Measurements from ENCODE around the gene DLG1. TPM values are rescaled to one million over a fixed set of nuclear protein-coding genes. Genes with fewer than 3 reads are reported as not detected.
"Not testable (repeated sequence)": the region's sequence is repeated elsewhere in the genome, so short reads cannot be mapped to it uniquely, and the experiment has no call there.

The DLG1 gene
- total RNA-seq, 1 donor: 48.0 TPM

- Histone ChIP-seq H3K4me3 (ENCODE audit: low read length) (no peak overlapping the region), H3K4me1 (ENCODE audit: insufficient read depth, low read length) (no peaks in the 10 kb centered on the region), H3K9me3 (ENCODE audit: low read depth, low read length) (no peaks in the 10 kb centered on the region), H3K27me3 (ENCODE audit: insufficient read depth, low read length) (no peaks in the 10 kb centered on the region)
These were observed 215.5 kb downstream of the DLG1 start for GRCh38 chr3:197082871-197083270.

- Histone ChIP-seq H3K4me3 (ENCODE audit: low read length) (no peak overlapping the region), H3K4me1 (ENCODE audit: insufficient read depth, low read length) (no peaks in the 10 kb centered on the region), H3K9me3 (ENCODE audit: low read depth, low read length) (no peaks in the 10 kb centered on the region), H3K27me3 (ENCODE audit: insufficient read depth, low read length) (no peaks in the 10 kb centered on the region)
These were observed 218.1 kb downstream of the DLG1 start for GRCh38 chr3:197080344-197080743.

DNA sequence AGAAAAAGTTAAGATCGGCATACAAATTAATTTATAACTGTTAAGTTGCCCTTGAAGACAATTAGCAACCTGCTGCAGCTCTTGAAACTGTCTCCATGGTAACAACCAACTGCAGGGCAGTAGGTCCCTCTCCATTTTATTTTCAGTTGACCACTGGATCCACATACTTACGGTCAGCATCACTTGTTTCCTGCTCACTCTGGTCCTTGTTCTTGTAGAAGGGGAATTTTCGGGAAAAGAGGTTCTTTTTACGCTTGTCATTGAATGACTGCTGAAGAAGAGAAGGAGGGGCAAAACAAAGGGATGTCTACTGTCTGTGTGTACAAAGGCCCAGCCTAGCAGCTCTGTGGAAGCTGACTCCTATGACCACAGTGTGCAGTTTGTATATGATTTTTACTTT is 222.0 kb downstream of the DLG1 start:
- Histone ChIP-seq H3K4me1 (ENCODE audit: insufficient read depth, low read length) (no peaks in the 10 kb centered on the region), H3K9me3 (ENCODE audit: low read depth, low read length) (no peaks in the 10 kb centered on the region), H3K4me3 (ENCODE audit: low read length) (no peak overlapping the region), H3K27me3 (ENCODE audit: insufficient read depth, low read length) (no peaks in the 10 kb centered on the region)

DNA sequence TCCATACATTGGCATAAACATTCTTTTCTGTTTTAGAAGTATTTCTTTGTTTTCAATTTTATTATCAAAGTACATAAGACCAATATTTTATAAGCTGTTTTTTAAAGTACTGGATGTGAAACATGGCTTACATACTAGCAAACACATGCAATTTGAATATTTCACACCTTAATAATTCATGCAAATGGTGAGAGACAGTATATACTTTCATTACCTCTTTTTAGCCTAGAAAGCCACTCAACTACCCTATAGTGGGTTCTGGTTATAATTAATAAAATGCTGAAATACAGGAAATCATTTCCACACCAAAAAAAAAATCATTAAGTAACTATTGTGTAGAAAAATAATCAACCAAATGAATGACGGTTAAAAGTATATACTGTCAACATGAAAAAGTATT is 230.3 kb downstream of the DLG1 start:
- Histone ChIP-seq H3K9me3 (ENCODE audit: low read depth, low read length) (no peaks in the 10 kb centered on the region), H3K4me3 (ENCODE audit: low read length) (no peak overlapping the region), H3K27me3 (ENCODE audit: insufficient read depth, low read length) (no peaks in the 10 kb centered on the region), H3K4me1 (ENCODE audit: insufficient read depth, low read length) (no peaks in the 10 kb centered on the region)

DNA sequence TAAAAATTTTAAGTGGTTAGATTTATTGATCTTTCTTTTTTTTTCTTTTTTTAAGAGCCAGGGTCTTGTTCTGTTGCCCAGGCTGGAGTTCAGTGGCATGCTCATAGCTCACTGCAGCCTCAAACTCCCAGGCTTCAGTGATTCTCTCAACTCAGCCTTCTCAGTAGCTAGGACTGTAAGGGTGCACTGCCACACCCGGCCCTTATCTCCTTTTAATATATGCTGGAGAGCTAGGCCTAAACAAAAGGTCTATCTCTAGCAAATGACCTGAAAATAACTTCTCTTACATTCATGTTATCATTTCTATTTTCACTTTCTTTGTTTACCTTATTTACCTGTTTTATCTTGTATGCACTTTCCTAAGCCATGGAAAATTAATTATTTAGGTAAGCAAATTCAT is 233.6 kb downstream of the DLG1 start:
- no peaks in the 10 kb centered on the region for H3K9me3 ChIP-seq (ENCODE audit: low read depth, low read length)
- H3K27me3 ChIP-seq (ENCODE audit: insufficient read depth, low read length): no peaks in the 10 kb centered on the region
- H3K4me3 ChIP-seq (ENCODE audit: low read length): no peak overlapping the region
- H3K4me1 ChIP-seq (ENCODE audit: insufficient read depth, low read length): no peaks in the 10 kb centered on the region

DNA sequence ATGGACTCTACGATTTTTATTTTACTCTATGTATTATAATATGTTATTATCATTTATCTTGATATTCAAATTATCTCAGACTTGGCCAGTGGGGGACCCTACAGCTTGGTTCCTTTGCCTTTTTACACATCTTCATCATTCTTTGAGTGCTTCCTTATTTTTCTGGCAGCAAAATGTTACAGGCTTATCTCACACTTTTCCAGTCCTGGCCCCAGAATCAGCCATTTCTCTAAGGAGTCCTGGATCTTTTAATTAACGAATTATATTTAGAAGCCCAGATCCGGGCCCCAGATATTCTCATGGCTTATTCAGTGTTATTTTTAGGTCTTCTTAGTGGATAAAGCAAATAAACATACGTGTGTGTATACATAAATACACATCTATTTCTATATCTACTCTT is 236.0 kb downstream of the DLG1 start:
- H3K27me3 ChIP-seq (ENCODE audit: insufficient read depth, low read length): no peaks in the 10 kb centered on the region
- no peaks in the 10 kb centered on the region for H3K9me3 ChIP-seq (ENCODE audit: low read depth, low read length)
- no peaks in the 10 kb centered on the region for H3K4me1 ChIP-seq (ENCODE audit: insufficient read depth, low read length)
- no peak overlapping the region for H3K4me3 ChIP-seq (ENCODE audit: low read length)

- not testable (repeated sequence) for H3K4me1 ChIP-seq (ENCODE audit: insufficient read depth, low read length); H3K4me3 ChIP-seq (ENCODE audit: low read length); H3K27me3 ChIP-seq (ENCODE audit: insufficient read depth, low read length); H3K9me3 ChIP-seq (ENCODE audit: low read depth, low read length)
These were observed 246.8 kb downstream of the DLG1 start for GRCh38 chr3:197051637-197052036.

- H3K4me3 ChIP-seq (ENCODE audit: low read length): no peak overlapping the region
- no peaks in the 10 kb centered on the region for H3K4me1 ChIP-seq (ENCODE audit: insufficient read depth, low read length)
- H3K9me3 ChIP-seq (ENCODE audit: low read depth, low read length): no peaks in the 10 kb centered on the region
- H3K27me3 ChIP-seq (ENCODE audit: insufficient read depth, low read length): no peaks in the 10 kb centered on the region
These were observed 247.9 kb downstream of the DLG1 start for GRCh38 chr3:197050511-197050910.

DNA sequence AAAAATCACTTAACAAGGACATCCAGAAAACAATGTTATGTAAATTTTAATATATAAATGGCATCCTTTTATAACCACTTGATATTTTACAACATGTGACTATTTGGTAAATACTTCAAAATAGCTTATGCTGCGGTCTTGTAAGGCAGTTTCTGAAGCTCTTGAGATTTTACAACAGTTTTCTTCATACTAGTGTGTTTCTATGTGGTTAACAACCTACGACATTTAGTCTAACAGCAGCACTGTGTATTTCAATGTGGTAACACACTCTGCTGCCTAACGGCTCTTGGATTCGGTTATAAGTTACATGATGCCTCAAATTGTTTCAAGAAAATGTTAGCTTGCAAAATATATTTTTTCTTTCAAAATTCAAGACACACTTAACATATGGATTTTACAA is 255.9 kb downstream of the DLG1 start:
- Histone ChIP-seq H3K27me3 (ENCODE audit: insufficient read depth, low read length) (no peaks in the 10 kb centered on the region), H3K4me3 (ENCODE audit: low read length) (no peak overlapping the region), H3K4me1 (ENCODE audit: insufficient read depth, low read length) (no peaks in the 10 kb centered on the region), H3K9me3 (ENCODE audit: low read depth, low read length) (no peaks in the 10 kb centered on the region)

DNA sequence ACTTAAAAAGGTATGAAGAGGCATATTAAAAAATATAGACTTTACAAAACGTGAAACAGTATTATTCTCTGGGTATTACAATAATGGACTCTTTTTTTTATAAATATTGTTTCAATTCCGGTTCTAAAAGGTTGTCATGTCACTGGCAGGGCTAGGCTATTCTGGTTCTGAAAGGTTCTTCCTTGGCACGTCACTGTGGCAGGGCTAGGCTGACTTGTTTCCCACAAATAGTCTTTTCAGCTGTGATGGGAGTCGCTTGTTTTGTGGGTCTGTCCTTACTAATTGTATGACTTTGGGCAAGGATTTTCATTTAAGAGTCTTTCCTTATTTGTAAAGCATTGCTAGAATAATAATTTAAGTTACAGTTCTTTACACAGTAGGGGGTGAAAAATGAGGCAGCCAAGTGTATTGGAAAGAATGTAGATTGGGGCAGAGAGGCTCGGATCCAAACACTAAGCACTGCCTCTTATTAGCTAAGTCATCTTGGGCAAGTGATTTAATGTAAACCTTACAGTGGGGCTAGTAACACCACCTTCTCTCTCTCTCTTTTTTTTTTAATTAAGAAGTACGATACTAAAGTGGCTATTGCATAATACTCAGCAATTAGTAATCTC is 256.4 kb downstream of the DLG1 start:
- no peak overlapping the region for H3K4me3 ChIP-seq (ENCODE audit: low read length)
- H3K27me3 ChIP-seq (ENCODE audit: insufficient read depth, low read length): no peaks in the 10 kb centered on the region
- H3K9me3 ChIP-seq (ENCODE audit: low read depth, low read length): no peaks in the 10 kb centered on the region
- no peaks in the 10 kb centered on the region for H3K4me1 ChIP-seq (ENCODE audit: insufficient read depth, low read length)

- Histone ChIP-seq H3K9me3 (ENCODE audit: low read depth, low read length) (no peaks in the 10 kb centered on the region), H3K4me1 (ENCODE audit: insufficient read depth, low read length) (no peaks in the 10 kb centered on the region), H3K27me3 (ENCODE audit: insufficient read depth, low read length) (peaks cover under 1% of the 10 kb centered on the region), H3K4me3 (ENCODE audit: low read length) (no peak overlapping the region)
These were observed 257.8 kb downstream of the DLG1 start for GRCh38 chr3:197040658-197041057.

- H3K4me3 ChIP-seq (ENCODE audit: low read length): no peak overlapping the region
- H3K27me3 ChIP-seq (ENCODE audit: insufficient read depth, low read length): peaks cover 10% of the 10 kb centered on the region
- H3K9me3 ChIP-seq (ENCODE audit: low read depth, low read length): no peaks in the 10 kb centered on the region
- no peaks in the 10 kb centered on the region for H3K4me1 ChIP-seq (ENCODE audit: insufficient read depth, low read length)
These were observed 259.5 kb downstream of the DLG1 start for GRCh38 chr3:197038679-197039462.

- peaks cover 16% of the 10 kb centered on the region for H3K4me1 ChIP-seq (ENCODE audit: insufficient read depth, low read length)
- no peaks in the 10 kb centered on the region for H3K9me3 ChIP-seq (ENCODE audit: low read depth, low read length)
- H3K27me3 ChIP-seq (ENCODE audit: insufficient read depth, low read length): peaks cover 10% of the 10 kb centered on the region
- no peak overlapping the region for H3K4me3 ChIP-seq (ENCODE audit: low read length)
These were observed 262.8 kb downstream of the DLG1 start for GRCh38 chr3:197035577-197035976.

- not testable (repeated sequence) for H3K9me3 ChIP-seq (ENCODE audit: low read depth, low read length); H3K27me3 ChIP-seq (ENCODE audit: insufficient read depth, low read length); H3K4me3 ChIP-seq (ENCODE audit: low read length)
- H3K4me1 ChIP-seq (ENCODE audit: insufficient read depth, low read length): peaks cover 21% of the 10 kb centered on the region
These were observed 263.6 kb downstream of the DLG1 start for GRCh38 chr3:197034778-197035177.

DNA sequence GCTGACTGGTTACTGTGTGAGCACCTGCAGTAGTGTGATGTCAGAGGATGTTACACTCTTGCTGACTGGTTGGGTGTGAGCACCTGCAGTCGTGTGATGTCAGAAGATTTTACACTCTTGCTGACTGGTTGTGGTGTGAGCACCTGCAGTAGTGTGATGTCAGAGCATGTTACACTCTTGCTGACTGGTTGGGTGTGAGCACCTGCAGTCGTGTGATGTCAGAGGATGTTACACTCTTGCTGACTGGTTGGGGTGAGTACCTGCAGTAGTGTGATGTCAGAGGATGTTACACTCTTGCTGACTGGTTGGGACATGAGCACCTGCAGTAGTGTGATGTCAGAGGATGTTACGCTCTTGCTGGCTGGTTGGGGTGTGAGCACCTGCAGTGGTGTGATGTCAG is 264.6 kb downstream of the DLG1 start:
- H3K27me3 ChIP-seq (ENCODE audit: insufficient read depth, low read length); H3K4me3 ChIP-seq (ENCODE audit: low read length): not testable (repeated sequence)

More for the DNA sequence above, 264.6 kb downstream of the DLG1 start:
- not testable (repeated sequence) for H3K9me3 ChIP-seq (ENCODE audit: low read depth, low read length)
- H3K4me1 ChIP-seq (ENCODE audit: insufficient read depth, low read length): peaks cover 31% of the 10 kb centered on the region

Data from mononuclear cell (primary cell).